PC-3 (cell line): ENCODE measurements around the gene HRH2. TPM values are rescaled to one million over a fixed set of nuclear protein-coding genes. Genes with fewer than 3 reads are reported as not detected.

Experiments used
- ATAC-seq: fragments of 200-7000 bp; cut with Tn5 transposase; 2 replicates; pipeline ENCODE4 v1.9.1; 2020; ENCODE audit warnings: mild to moderate bottlenecking, moderate library complexity
- BruUV-seq: library from RNA; stranded (reverse); fragments of 400-500 nt; replicated peaks from 2 replicates; lab custom pipeline; 2021; lab: Mats Ljungman, UMichigan
- CTCF ChIA-PET: fragments of 300-600 bp; sonication (Branson Sonifier 250); formaldehyde crosslinking; loops from one replicate; lab custom pipeline; 2022; ENCODE audit warnings: antibody characterized with exemption; lab: Charles Lee
- POLR2A ChIA-PET: fragments of 300-600 bp; sonication (Branson Sonifier 250); formaldehyde crosslinking; loops from one replicate; lab custom pipeline; 2022; ENCODE audit warnings: antibody characterized with exemption; ENCODE audit not compliant: unreplicated experiment; lab: Charles Lee
- DNase-seq: peaks from one replicate; pipeline ENCODE4 v3.0.0-alpha.2; 2015
- H2AFZ ChIP-seq: fragments of 300-600 bp; sonication (generic); 2 replicates; pipeline ENCODE4 v1.6.0; 2016; ENCODE audit warnings: antibody characterized with exemption, low read length
- H3F3A ChIP-seq: fragments of 300-600 bp; sonication (generic); one replicate; pipeline ENCODE4 v1.6.0; 2017; ENCODE audit warnings: antibody characterized with exemption, low read length, control low read depth, mild to moderate bottlenecking; ENCODE audit not compliant: unreplicated experiment
- H3K27ac ChIP-seq: fragments of 300-600 bp; sonication (generic); 2 replicates; pipeline ENCODE4 v1.5.1; 2016; ENCODE audit warnings: mild to moderate bottlenecking, low read length
- H3K27me3 ChIP-seq: fragments of 300-600 bp; sonication (generic); 2 replicates; pipeline ENCODE4 v1.6.1; 2016; ENCODE audit warnings: low read length, mixed read lengths
- H3K36me3 ChIP-seq: fragments of 300-600 bp; sonication (generic); 2 replicates; pipeline ENCODE4 v1.6.1; 2016; ENCODE audit warnings: low read depth, mixed run types, low read length, mixed read lengths
- H3K4me1 ChIP-seq: fragments of 300-600 bp; sonication (generic); 2 replicates; pipeline ENCODE4 v1.5.1; 2016; ENCODE audit warnings: low read length; ENCODE audit not compliant: insufficient read depth
- H3K4me2 ChIP-seq: fragments of 300-600 bp; sonication (generic); 2 replicates; pipeline ENCODE4 v1.6.0; 2016; ENCODE audit warnings: low read length
- H3K4me3 ChIP-seq: fragments of 300-600 bp; sonication (generic); 2 replicates; pipeline ENCODE4 v1.5.1; 2016; ENCODE audit warnings: mild to moderate bottlenecking, low read length, mixed read lengths
- H3K79me2 ChIP-seq: fragments of 300-600 bp; sonication (generic); 2 replicates; pipeline ENCODE4 v1.6.1; 2017; ENCODE audit warnings: low read length, mixed read lengths
- H3K9ac ChIP-seq: fragments of 300-600 bp; sonication (generic); 2 replicates; pipeline ENCODE4 v1.6.0; 2016; ENCODE audit warnings: mild to moderate bottlenecking, low read length
- H3K9me2 ChIP-seq: fragments of 300-600 bp; sonication (generic); replicated peaks from 2 replicates; pipeline ENCODE4 v1.6.1; 2016; ENCODE audit warnings: mixed run types, low read length, mixed read lengths
- H3K9me3 ChIP-seq: fragments of 300-600 bp; sonication (generic); 2 replicates; pipeline ENCODE4 v1.6.1; 2016; ENCODE audit warnings: low read length, mixed read lengths
- H4K20me1 ChIP-seq: fragments of 300-600 bp; sonication (generic); 2 replicates; pipeline ENCODE4 v1.6.1; 2016; ENCODE audit warnings: low read length, mixed read lengths
- EZH2 ChIP-seq: fragments of 300-600 bp; sonication (generic); IDR thresholded peaks from one replicate; pipeline ENCODE4 v1.6.1; 2017; ENCODE audit warnings: antibody characterized with exemption, mild to moderate bottlenecking, low read length; ENCODE audit not compliant: unreplicated experiment
- EZH2phosphoT487 ChIP-seq: fragments of 300-600 bp; sonication (generic); IDR thresholded peaks from 2 replicates; pipeline ENCODE4 v1.6.1; 2018; ENCODE audit warnings: mild to moderate bottlenecking, antibody characterized with exemption, low read length, borderline replicate concordance
- intact Hi-C: fragments of 100-400 bp; cut with micrococcal nuclease; formaldehyde crosslinking; loops from 2 replicates; pipeline ENCODE4 v1.9.0; 2023
- total RNA-seq: library from RNA; depleted of rRNA; stranded (reverse); fragments of >200 nt; gene quantifications from 2 replicates; pipeline ENCODE4 v1.2.3, GENCODE V29; 2014
- TF ChIP-seq, protein P1 (sequence below): fragments of 300-600 bp; sonication (generic); conservative IDR thresholded peaks from 2 replicates; pipeline ENCODE4 v1.5.1; 2017; ENCODE audit warnings: antibody characterized with exemption, low read depth, mild to moderate bottlenecking, low read length

HRH2 gene
- total RNA-seq, 1 experiment from 2014 or later, result not detected

DNA sequence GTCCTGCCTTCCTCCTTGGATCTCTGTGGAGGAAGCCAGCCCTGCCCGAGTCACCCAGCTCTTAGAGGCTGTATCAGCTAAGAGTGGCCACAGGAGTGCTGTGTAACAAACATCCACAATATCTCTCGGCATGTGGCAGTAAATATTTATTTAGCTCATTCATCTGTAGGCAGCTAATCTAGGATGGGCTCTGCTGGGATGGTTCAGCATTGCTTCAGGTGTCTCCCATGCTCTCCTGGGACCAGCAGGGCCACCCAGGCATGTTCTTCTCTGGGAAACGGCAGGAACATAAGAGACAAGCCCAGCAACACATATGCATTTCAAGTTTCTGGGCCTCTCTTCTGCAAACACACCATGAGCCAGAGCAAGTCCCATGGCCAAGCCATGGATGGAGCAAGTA, 56.1 kb downstream of the HRH2 start:
- ATAC-seq (no peak), DNase-seq (no peak)
- Histone ChIP-seq H3K4me3 (no peak overlapping the region), H4K20me1 (no peaks in the 10 kb centered on the region), H3K4me2 (no peak overlapping the region), H2AFZ (no peak overlapping the region), H3F3A (no peaks in the 10 kb centered on the region), H3K9me3 (no peaks in the 10 kb centered on the region), H3K9ac (no peak overlapping the region), H3K36me3 (no peaks in the 10 kb centered on the region), H3K79me2 (no peaks in the 10 kb centered on the region), H3K9me2 (no peaks in the 10 kb centered on the region), H3K4me1 (no peaks in the 10 kb centered on the region), H3K27ac (no peak overlapping the region), H3K27me3 (peaks cover 55% of the 10 kb centered on the region)
- ChIA-PET CTCF (no interaction called here), POLR2A (no interaction called here)
- no TSS peak for BruUV-seq
- intact Hi-C loops, result no loop called here
- no peak for TF ChIP-seq EZH2phosphoT487
- TF ChIP-seq, protein P1, sequence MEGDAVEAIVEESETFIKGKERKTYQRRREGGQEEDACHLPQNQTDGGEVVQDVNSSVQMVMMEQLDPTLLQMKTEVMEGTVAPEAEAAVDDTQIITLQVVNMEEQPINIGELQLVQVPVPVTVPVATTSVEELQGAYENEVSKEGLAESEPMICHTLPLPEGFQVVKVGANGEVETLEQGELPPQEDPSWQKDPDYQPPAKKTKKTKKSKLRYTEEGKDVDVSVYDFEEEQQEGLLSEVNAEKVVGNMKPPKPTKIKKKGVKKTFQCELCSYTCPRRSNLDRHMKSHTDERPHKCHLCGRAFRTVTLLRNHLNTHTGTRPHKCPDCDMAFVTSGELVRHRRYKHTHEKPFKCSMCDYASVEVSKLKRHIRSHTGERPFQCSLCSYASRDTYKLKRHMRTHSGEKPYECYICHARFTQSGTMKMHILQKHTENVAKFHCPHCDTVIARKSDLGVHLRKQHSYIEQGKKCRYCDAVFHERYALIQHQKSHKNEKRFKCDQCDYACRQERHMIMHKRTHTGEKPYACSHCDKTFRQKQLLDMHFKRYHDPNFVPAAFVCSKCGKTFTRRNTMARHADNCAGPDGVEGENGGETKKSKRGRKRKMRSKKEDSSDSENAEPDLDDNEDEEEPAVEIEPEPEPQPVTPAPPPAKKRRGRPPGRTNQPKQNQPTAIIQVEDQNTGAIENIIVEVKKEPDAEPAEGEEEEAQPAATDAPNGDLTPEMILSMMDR, result no peak

DNA sequence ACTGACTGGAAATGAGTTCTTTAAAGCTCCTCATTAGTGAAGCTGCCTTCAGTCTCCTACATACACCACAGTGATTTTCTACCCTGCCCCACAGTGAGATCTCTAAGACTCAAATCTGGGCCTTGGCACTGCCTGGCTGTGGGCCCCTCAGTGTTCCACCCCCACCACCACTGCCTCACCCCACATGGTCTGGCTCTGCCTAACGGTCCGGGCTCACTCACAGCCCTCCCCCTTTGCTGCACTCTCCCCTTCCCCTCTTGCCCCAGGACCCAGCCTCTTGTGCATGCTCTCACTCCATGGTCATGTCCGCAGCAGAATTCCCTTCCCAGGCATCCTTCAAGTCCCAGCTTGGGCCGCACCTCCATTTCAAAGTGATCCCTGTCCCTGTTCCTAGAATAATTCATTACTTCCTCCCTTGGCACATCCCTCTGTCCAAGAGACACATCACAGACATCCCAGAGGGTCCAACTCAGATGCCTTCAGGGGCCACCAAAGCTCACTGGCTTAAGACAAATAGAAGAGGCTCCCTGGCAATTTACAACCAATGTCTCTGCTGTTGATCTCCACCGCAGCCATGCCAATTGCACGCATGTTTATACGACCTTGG, 56.7 kb downstream of the HRH2 start:
- ChIA-PET CTCF (no interaction called here), POLR2A (no interaction called here)
- H4K20me1 ChIP-seq, result no peaks in the 10 kb centered on the region
- no peak overlapping the region for H3K9ac ChIP-seq
- TF ChIP-seq EZH2 (no peak), EZH2phosphoT487 (no peak)
- TF ChIP-seq, protein P1, result no peak
- H3K4me2 ChIP-seq, result no peak overlapping the region
- intact Hi-C loops, result loop anchor here (5.0 kb wide), 1 partner anchor 182 kb away; no protein-coding TSS in a partner anchor
- H3K9me2 ChIP-seq, result no peaks in the 10 kb centered on the region
- H3K4me1 ChIP-seq, result no peaks in the 10 kb centered on the region
- H3K79me2 ChIP-seq, result no peaks in the 10 kb centered on the region
- no TSS peak for BruUV-seq
- no peaks in the 10 kb centered on the region for H3K9me3 ChIP-seq
- ATAC-seq (no peak), DNase-seq (no peak)
- H3K36me3 ChIP-seq, result no peaks in the 10 kb centered on the region
- peaks cover 48% of the 10 kb centered on the region for H3K27me3 ChIP-seq
- H3F3A ChIP-seq, result no peaks in the 10 kb centered on the region
- H2AFZ ChIP-seq, result no peak overlapping the region
- no peak overlapping the region for H3K4me3 ChIP-seq
- H3K27ac ChIP-seq, result no peak overlapping the region

- Histone ChIP-seq H3K4me1 (no peaks in the 10 kb centered on the region), H3K4me2 (no peak overlapping the region), H4K20me1 (no peaks in the 10 kb centered on the region), H3K9me2 (no peaks in the 10 kb centered on the region), H2AFZ (no peak overlapping the region), H3K9ac (no peak overlapping the region), H3K27ac (no peak overlapping the region), H3K36me3 (no peaks in the 10 kb centered on the region), H3K4me3 (no peak overlapping the region), H3K27me3 (peaks cover 36% of the 10 kb centered on the region), H3K79me2 (no peaks in the 10 kb centered on the region), H3F3A (no peaks in the 10 kb centered on the region), H3K9me3 (no peaks in the 10 kb centered on the region)
- ChIA-PET CTCF (no interaction called here), POLR2A (no interaction called here)
- DNase-seq (no peak), ATAC-seq (no peak)
- no peak for TF ChIP-seq EZH2
- TF ChIP-seq, protein P1, result no peak
- intact Hi-C loops, result loop anchor here (5.0 kb wide), 1 partner anchor 184 kb away; no protein-coding TSS in a partner anchor
- BruUV-seq, result no TSS peak
Observed at GRCh38 chr5:175715627-175716522, 58.0 kb downstream of the HRH2 start.
